ENCODE measurements around the gene CCDC9.

GRCh38 chr19:47274071-47274890 is 18.0 kb downstream of the CCDC9 start, which contains the start of gene INAFM1:
- peak; percentile 33 for TF ChIP-seq POLR2A (IDR thresholded peaks at IDR 0.05; ENCODE audit: low read length)
- TF ChIP-seq GATA1 (IDR thresholded peaks at IDR 0.05; ENCODE audit: low read depth, low read length) = no peak

All from erythroblast (primary cell).